Measurements from ENCODE around the gene C9orf152.

The C9orf152 gene

DNA sequence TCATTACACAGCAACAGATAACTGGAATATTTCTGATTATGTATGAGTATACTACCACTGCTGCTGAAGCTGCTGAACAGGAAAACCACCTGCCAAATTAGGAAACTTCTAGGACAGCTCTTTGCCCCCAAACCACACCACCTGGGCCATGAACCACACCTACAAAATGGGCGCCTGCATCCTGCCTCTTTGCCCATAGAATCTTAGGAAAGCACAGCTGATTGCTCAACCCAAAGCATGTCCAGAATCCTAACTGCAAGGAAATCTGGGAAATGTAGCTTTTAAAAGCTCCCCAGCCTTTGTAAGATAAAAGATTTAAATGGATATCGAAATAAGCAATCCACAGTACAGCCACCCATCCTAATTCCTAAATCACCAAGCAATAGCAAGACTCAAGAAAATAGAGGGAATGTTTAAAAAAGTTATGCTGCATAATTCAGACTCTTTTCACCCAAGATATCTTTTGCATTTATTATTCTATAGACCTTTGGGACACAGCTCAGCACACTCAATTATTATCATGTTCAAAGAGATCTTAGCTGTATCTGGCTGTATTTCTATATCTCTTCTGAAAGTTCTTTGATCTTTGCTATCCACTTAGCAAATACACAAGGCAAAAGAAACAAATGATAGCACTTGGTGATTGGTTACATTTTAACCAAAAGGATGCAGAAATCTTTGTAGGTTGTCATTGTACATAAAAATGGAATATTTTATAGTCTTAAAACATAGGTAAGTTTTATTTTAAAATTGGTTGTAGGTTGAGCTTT is 6.8 kb upstream of the C9orf152 start:
- H3K36me3 ChIP-seq (replicated peaks; ENCODE audit: low read depth, low read length), result no peaks in the 10 kb centered on the region
- peaks cover 11% of the 10 kb centered on the region for H3K27me3 ChIP-seq (ENCODE audit: low read depth, low read length)
- H3K4me1 ChIP-seq (ENCODE audit: low read length), result peaks cover 2% of the 10 kb centered on the region; the same call in 1 of the 2 replicates
- no peak overlapping the region for H3K9ac ChIP-seq (ENCODE audit: low read length)
- H3K79me2 ChIP-seq (ENCODE audit: low read length), result no peaks in the 10 kb centered on the region
- H3K9me3 ChIP-seq (ENCODE audit: insufficient read depth, low read length), result no peaks in the 10 kb centered on the region
- no peak overlapping the region for H3K27ac ChIP-seq (ENCODE audit: low read length)
- no peak overlapping the region for H2AFZ ChIP-seq (ENCODE audit: low read depth, low read length)
- H3K4me3 ChIP-seq (ENCODE audit: low read length), result no peak overlapping the region
- H3K4me2 ChIP-seq (ENCODE audit: low read length), result no peak overlapping the region
- TF ChIP-seq EZH2phosphoT487 (IDR thresholded peaks at IDR 0.05; ENCODE audit: low read depth) (no peak), CTCF (IDR thresholded peaks at IDR 0.05; ENCODE audit: low read depth, low read length) (no peak)
- no peaks in the 10 kb centered on the region for H4K20me1 ChIP-seq (ENCODE audit: insufficient read depth, low read length)

- no peak overlapping the region for H3K4me2 ChIP-seq (ENCODE audit: low read length)
- no peak overlapping the region for H3K9ac ChIP-seq (ENCODE audit: low read length)
- no peaks in the 10 kb centered on the region for H3K36me3 ChIP-seq (replicated peaks; ENCODE audit: low read depth, low read length)
- no peak overlapping the region for H3K27ac ChIP-seq (ENCODE audit: low read length)
- H3K4me3 ChIP-seq (ENCODE audit: low read length), result no peak overlapping the region
- H3K79me2 ChIP-seq (ENCODE audit: low read length), result no peaks in the 10 kb centered on the region
- peaks cover 2% of the 10 kb centered on the region; the same call in 1 of the 2 replicates for H3K4me1 ChIP-seq (ENCODE audit: low read length)
- no peak overlapping the region for H2AFZ ChIP-seq (ENCODE audit: low read depth, low read length)
- no peaks in the 10 kb centered on the region for H3K9me3 ChIP-seq (ENCODE audit: insufficient read depth, low read length)
- no peak for TF ChIP-seq EZH2phosphoT487 (IDR thresholded peaks at IDR 0.05; ENCODE audit: low read depth)
- no peak for TF ChIP-seq CTCF (IDR thresholded peaks at IDR 0.05; ENCODE audit: low read depth, low read length)
- no peaks in the 10 kb centered on the region for H4K20me1 ChIP-seq (ENCODE audit: insufficient read depth, low read length)
- H3K27me3 ChIP-seq (ENCODE audit: low read depth, low read length), result peaks cover 11% of the 10 kb centered on the region
Measured at GRCh38 chr9:110214090-110214489, 6.1 kb upstream of the C9orf152 start.

- Histone ChIP-seq H3K27ac (ENCODE audit: low read length) (no peak overlapping the region), H3K4me2 (ENCODE audit: low read length) (no peak overlapping the region), H2AFZ (ENCODE audit: low read depth, low read length) (no peak overlapping the region), H3K9ac (ENCODE audit: low read length) (no peak overlapping the region), H3K27me3 (ENCODE audit: low read depth, low read length) (peaks cover 11% of the 10 kb centered on the region), H4K20me1 (ENCODE audit: insufficient read depth, low read length) (no peaks in the 10 kb centered on the region), H3K4me3 (ENCODE audit: low read length) (no peak overlapping the region), H3K79me2 (ENCODE audit: low read length) (no peaks in the 10 kb centered on the region), H3K9me3 (ENCODE audit: insufficient read depth, low read length) (no peaks in the 10 kb centered on the region), H3K36me3 (replicated peaks; ENCODE audit: low read depth, low read length) (no peaks in the 10 kb centered on the region), H3K4me1 (ENCODE audit: low read length) (peaks cover 2% of the 10 kb centered on the region; the same call in 1 of the 2 replicates)
- no peak for TF ChIP-seq CTCF (IDR thresholded peaks at IDR 0.05; ENCODE audit: low read depth, low read length)
- TF ChIP-seq EZH2phosphoT487 (IDR thresholded peaks at IDR 0.05; ENCODE audit: low read depth), result no peak
Measured at GRCh38 chr9:110213413-110214044, 5.6 kb upstream of the C9orf152 start.

DNA sequence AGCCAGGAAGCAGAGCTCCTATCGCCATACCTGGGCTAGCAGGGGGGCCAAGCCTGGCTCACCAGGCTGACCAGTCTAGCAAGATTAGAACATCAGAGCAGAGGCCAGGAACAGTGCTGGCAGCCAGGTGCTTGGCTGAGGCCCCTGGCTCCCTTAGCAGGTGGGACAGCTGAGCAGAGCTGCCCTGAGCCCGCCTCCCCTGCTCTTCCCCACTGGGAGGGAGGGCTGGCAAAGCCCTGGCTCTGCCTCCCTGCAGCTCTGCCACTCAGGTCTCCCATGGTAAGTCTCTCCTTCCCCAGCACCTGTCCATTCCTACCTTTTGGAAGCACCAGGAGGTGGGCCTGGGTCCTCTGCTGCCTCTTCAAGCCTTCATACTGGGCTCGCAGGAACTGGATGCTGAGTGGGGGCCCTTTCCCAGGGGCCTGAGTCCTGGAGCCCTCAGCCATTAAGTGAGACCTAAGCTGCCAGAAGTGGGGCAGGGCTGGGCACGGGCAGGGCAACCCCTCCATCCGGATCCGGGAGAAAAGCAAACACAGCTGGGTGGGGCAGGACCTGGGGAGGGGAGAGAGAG is 803 bp downstream of the C9orf152 start:
- Histone ChIP-seq H3K27me3 (ENCODE audit: low read depth, low read length) (peaks cover 21% of the 10 kb centered on the region), H4K20me1 (ENCODE audit: insufficient read depth, low read length) (no peaks in the 10 kb centered on the region), H3K4me1 (ENCODE audit: low read length) (no peaks in the 10 kb centered on the region), H2AFZ (ENCODE audit: low read depth, low read length) (no peak overlapping the region), H3K4me2 (ENCODE audit: low read length) (no peak overlapping the region), H3K9me3 (ENCODE audit: insufficient read depth, low read length) (no peaks in the 10 kb centered on the region), H3K9ac (ENCODE audit: low read length) (no peak overlapping the region), H3K27ac (ENCODE audit: low read length) (no peak overlapping the region), H3K36me3 (replicated peaks; ENCODE audit: low read depth, low read length) (no peaks in the 10 kb centered on the region), H3K4me3 (ENCODE audit: low read length) (no peak overlapping the region), H3K79me2 (ENCODE audit: low read length) (no peaks in the 10 kb centered on the region)
- TF ChIP-seq EZH2phosphoT487 (IDR thresholded peaks at IDR 0.05; ENCODE audit: low read depth) (no peak), CTCF (IDR thresholded peaks at IDR 0.05; ENCODE audit: low read depth, low read length) (no peak)

Data from OCI-LY3 (cell line).